SK-N-SH (cell line): ENCODE data around the gene OR6B1. TPM values are rescaled to one million over a fixed set of nuclear protein-coding genes. Genes with fewer than 3 reads are reported as not detected.

Experiments
- CTCF ChIA-PET: fragments of 300-600, 350-600 bp; formaldehyde crosslinking; extraction: SDS; loops from one replicate; lab custom pipeline; 2021; lab: Yijun Ruan, JAX
- POLR2A ChIA-PET: fragments of 350-600 bp; sonication (Branson Sonifier 250); formaldehyde crosslinking; extraction: SDS; loops from one replicate; lab custom pipeline; 2020; ENCODE audit warnings: antibody characterized with exemption, inconsistent platforms; lab: Yijun Ruan, JAX
- DNase-seq: peaks from one replicate; pipeline ENCODE4 v3.0.0; 2012
- H2AFZ ChIP-seq: fragments of 200-600 bp; sonication (generic); 2 replicates; pipeline ENCODE4 v1.8.1; 2016; ENCODE audit warnings: antibody characterized with exemption, mild to moderate bottlenecking, low read depth
- H3F3A ChIP-seq: fragments of 200-600 bp; sonication (generic); replicated peaks from 2 replicates; pipeline ENCODE3; 2016; ENCODE audit warnings: antibody characterized with exemption, mild to moderate bottlenecking; ENCODE audit not compliant: insufficient read depth
- H3K27ac ChIP-seq, 2 experiments: fragments of 200-500 bp in 1 of 2; fragments of 200-600 bp in 1 of 2; sonication (Bioruptor generic) in 1 of 2; sonication (generic), shearing (Covaris generic) in 1 of 2; 2 replicates each; pipeline versions ENCODE4 v1.5.1 to v1.6.1; 2014 to 2016; ENCODE audit warnings: low read depth in 2 of 2, inconsistent platforms in 1 of 2, low read length in 1 of 2, mild to moderate bottlenecking in 1 of 2, mixed read lengths in 1 of 2
- H3K27me3 ChIP-seq: fragments of 200-600 bp; sonication (generic), shearing (Covaris generic); 2 replicates; pipeline ENCODE4 v1.6.1; 2016; ENCODE audit warnings: mixed run types; ENCODE audit not compliant: insufficient read depth
- H3K36me3 ChIP-seq, 2 experiments: fragments of 200-500 bp in 1 of 2; fragments of 200-600 bp in 1 of 2; sonication (Bioruptor generic) in 1 of 2; sonication (generic) in 1 of 2; replicated peaks in 1 of 2; 2 replicates each; pipeline versions ENCODE3 to v1.5.1; 2014 to 2016; ENCODE audit warnings: low read length in 1 of 2, mild to moderate bottlenecking in 1 of 2; ENCODE audit not compliant: insufficient read depth in 2 of 2, control insufficient read depth in 1 of 2
- H3K4me1 ChIP-seq, 2 experiments: fragments of 200-500 bp in 1 of 2; fragments of 200-600 bp in 1 of 2; sonication (Bioruptor generic) in 1 of 2; sonication (generic), shearing (Covaris generic) in 1 of 2; 2 replicates each; pipeline versions ENCODE4 v1.5.1 to v1.6.1; 2014 to 2016; ENCODE audit warnings: low read depth in 1 of 2, low read length in 1 of 2, mixed run types in 1 of 2; ENCODE audit not compliant: insufficient read depth in 2 of 2, control insufficient read depth in 1 of 2
- H3K4me2 ChIP-seq: fragments of 200-600 bp; sonication (generic), shearing (Covaris generic); 2 replicates; pipeline ENCODE4 v1.6.1; 2017; ENCODE audit warnings: mixed run types
- H3K4me3 ChIP-seq, 2 experiments: fragments of 200-500 bp in 1 of 2; fragments of 200-600 bp in 1 of 2; sonication (Bioruptor generic) in 1 of 2; sonication (generic), shearing (Covaris generic) in 1 of 2; 2 replicates each; pipeline versions ENCODE4 v1.5.1 to v1.8.1; 2014 to 2016; ENCODE audit warnings: low read depth in 2 of 2, inconsistent platforms in 1 of 2, low read length in 1 of 2, mild to moderate bottlenecking in 1 of 2, mixed read lengths in 1 of 2, moderate library complexity in 1 of 2
- H3K79me2 ChIP-seq: fragments of 200-600 bp; sonication (generic); 2 replicates; pipeline ENCODE4 v1.8.1; 2017; ENCODE audit warnings: mild to moderate bottlenecking; ENCODE audit not compliant: insufficient read depth
- H3K9ac ChIP-seq: fragments of 200-600 bp; sonication (generic); 2 replicates; pipeline ENCODE4 v1.6.1; 2017; ENCODE audit warnings: mixed run types
- H3K9me2 ChIP-seq: fragments of 200-600 bp; sonication (generic); 2 replicates; pipeline ENCODE4 v1.6.1; 2017; ENCODE audit warnings: mixed run types
- H3K9me3 ChIP-seq: fragments of 200-600 bp; sonication (generic); 2 replicates; pipeline ENCODE4 v1.6.1; 2017; ENCODE audit warnings: mixed run types, mild to moderate bottlenecking, moderate library complexity
- H4K20me1 ChIP-seq: fragments of 200-600 bp; sonication (generic); 2 replicates; pipeline ENCODE4 v1.6.1; 2017; ENCODE audit warnings: mild to moderate bottlenecking, mixed run types; ENCODE audit not compliant: insufficient read depth
- CHD2 ChIP-seq: fragments of 150-350 bp; IDR thresholded peaks from 2 replicates; pipeline ENCODE4 v1.6.1; 2018; ENCODE audit warnings: low read length; ENCODE audit not compliant: partially characterized antibody
- ELF1 ChIP-seq: IDR thresholded peaks from 2 replicates; pipeline ENCODE4 v1.4.0; 2012
- EZH2phosphoT487 ChIP-seq: fragments of 200-600 bp; sonication (generic); IDR thresholded peaks from 2 replicates; pipeline ENCODE4 v1.6.1; 2017; ENCODE audit warnings: low read depth, mixed run types, mild to moderate bottlenecking, antibody characterized with exemption, moderate library complexity, borderline replicate concordance
- FOSL2 ChIP-seq: IDR thresholded peaks from 2 replicates; pipeline ENCODE4 v1.4.0; 2012; ENCODE audit warnings: low read depth, mild to moderate bottlenecking, moderate library complexity, borderline replicate concordance
- FOXJ3 ChIP-seq: sonication (generic); formaldehyde crosslinking; IDR thresholded peaks from 2 replicates; pipeline ENCODE4 v1.5.1; 2020; ENCODE audit warnings: mild to moderate bottlenecking, missing genetic modification reagents
- POLR2AphosphoS5 ChIP-seq: IDR thresholded peaks from 2 replicates; pipeline ENCODE4 v1.6.1; 2012; ENCODE audit warnings: low read depth, low read length
- RAD21 ChIP-seq: IDR thresholded peaks from 2 replicates; pipeline ENCODE4 v1.6.1; 2012; ENCODE audit warnings: mild to moderate bottlenecking, low read length
- RFX5 ChIP-seq: IDR thresholded peaks from 2 replicates; pipeline ENCODE4 v1.6.1; 2012; ENCODE audit warnings: mild to moderate bottlenecking, improper control_type of control experiment, low read length
- RXRA ChIP-seq: IDR thresholded peaks from 2 replicates; pipeline ENCODE4 v1.4.0; 2012; ENCODE audit warnings: low read depth, mild to moderate bottlenecking, borderline replicate concordance
- SIN3A ChIP-seq: IDR thresholded peaks from 2 replicates; pipeline ENCODE4 v1.6.1; 2012; ENCODE audit warnings: low read depth, mild to moderate bottlenecking, low read length, moderate library complexity, borderline replicate concordance
- SMC3 ChIP-seq: IDR thresholded peaks from 2 replicates; pipeline ENCODE4 v1.6.1; 2012; ENCODE audit warnings: low read depth, low read length, improper control_type of control experiment
- TCF12 ChIP-seq: IDR thresholded peaks from 2 replicates; pipeline ENCODE4 v1.4.0; 2012
- TEAD4 ChIP-seq: IDR thresholded peaks from 2 replicates; pipeline ENCODE4 v1.4.0; 2012; ENCODE audit warnings: mild to moderate bottlenecking, borderline replicate concordance; ENCODE audit not compliant: insufficient read depth
- YY1 ChIP-seq: IDR thresholded peaks from 2 replicates; pipeline ENCODE4 v1.4.0; 2012; ENCODE audit warnings: low read depth, mild to moderate bottlenecking
- WGBS: methylation state at CpG from one replicate; pipeline ENCODE4 v1.1.6; 2017; ENCODE audit warnings: low lambda C conversion rate; 5-methylcytosine and 5-hydroxymethylcytosine counted together
- polyA plus RNA-seq, 3 experiments: library from polyadenylated mRNA; depleted of rRNA; stranded (reverse); fragments of >200 nt; gene quantifications; 2 replicates each; pipeline ENCODE4 v1.2.3, GENCODE V29; 2012
- TF ChIP-seq, protein P1 (sequence below): IDR thresholded peaks from 2 replicates; pipeline ENCODE4 v1.4.0; 2012; ENCODE audit warnings: low read depth, borderline replicate concordance
- TF ChIP-seq, protein P2 (sequence below): fragments of 200-600 bp; sonication (generic); IDR thresholded peaks from 2 replicates; pipeline ENCODE4 v1.6.1; 2017; ENCODE audit warnings: antibody characterized with exemption, mild to moderate bottlenecking, moderate library complexity

OR6B1 gene
- polyA plus RNA-seq, 1 of the 3 experiments (the other 2 are of a cell fraction) = not detected

DNA sequence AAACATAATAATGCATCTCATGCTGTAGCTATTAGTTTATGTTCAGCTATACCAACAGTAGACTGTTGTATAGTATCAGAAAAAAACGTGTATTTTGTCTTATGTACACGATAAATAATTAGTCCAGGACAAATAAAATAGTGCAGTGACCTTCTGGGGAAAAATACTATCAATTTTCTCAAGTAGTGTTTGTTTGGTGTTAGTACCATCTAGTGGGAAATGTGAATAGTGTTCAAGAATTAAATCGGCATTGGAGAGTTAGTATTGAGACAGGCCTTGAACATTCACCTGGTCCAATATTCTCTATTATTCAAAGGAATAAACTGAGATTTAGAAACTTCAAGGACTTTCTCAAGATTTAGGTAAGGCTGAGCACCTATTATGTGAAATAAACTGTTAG, 26.9 kb downstream of the OR6B1 start:
- H3K9me2 ChIP-seq = no peaks in the 10 kb centered on the region
- no peaks in the 10 kb centered on the region for H3K36me3 ChIP-seq
- H4K20me1 ChIP-seq = no peaks in the 10 kb centered on the region
- no peak overlapping the region for H3K9ac ChIP-seq
- ChIA-PET CTCF (interaction anchor here (0.5 to 1.6 kb wide), 6 partner anchors 10 to 299 kb away, joined by 3 to 7 read pairs (median 3); partner anchors contain the start of gene OR2F2), POLR2A (no interaction called here)
- no peaks in the 10 kb centered on the region for H3K79me2 ChIP-seq
- WGBS = 2% methylated on average over 3 of the region's 3 CpGs
- no peak overlapping the region for H3K4me3 ChIP-seq
- no peak overlapping the region for H2AFZ ChIP-seq
- no peak for TF ChIP-seq FOSL2
- TF ChIP-seq, protein P1, sequence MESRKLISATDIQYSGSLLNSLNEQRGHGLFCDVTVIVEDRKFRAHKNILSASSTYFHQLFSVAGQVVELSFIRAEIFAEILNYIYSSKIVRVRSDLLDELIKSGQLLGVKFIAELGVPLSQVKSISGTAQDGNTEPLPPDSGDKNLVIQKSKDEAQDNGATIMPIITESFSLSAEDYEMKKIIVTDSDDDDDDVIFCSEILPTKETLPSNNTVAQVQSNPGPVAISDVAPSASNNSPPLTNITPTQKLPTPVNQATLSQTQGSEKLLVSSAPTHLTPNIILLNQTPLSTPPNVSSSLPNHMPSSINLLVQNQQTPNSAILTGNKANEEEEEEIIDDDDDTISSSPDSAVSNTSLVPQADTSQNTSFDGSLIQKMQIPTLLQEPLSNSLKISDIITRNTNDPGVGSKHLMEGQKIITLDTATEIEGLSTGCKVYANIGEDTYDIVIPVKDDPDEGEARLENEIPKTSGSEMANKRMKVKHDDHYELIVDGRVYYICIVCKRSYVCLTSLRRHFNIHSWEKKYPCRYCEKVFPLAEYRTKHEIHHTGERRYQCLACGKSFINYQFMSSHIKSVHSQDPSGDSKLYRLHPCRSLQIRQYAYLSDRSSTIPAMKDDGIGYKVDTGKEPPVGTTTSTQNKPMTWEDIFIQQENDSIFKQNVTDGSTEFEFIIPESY = no peak
- peak; percentile 72 for TF ChIP-seq SMC3
- TF ChIP-seq RXRA = no peak
- no peak for TF ChIP-seq TEAD4
- TF ChIP-seq TCF12 = no peak
- TF ChIP-seq SIN3A = no peak
- TF ChIP-seq EZH2phosphoT487 = no peak
- TF ChIP-seq RAD21 = peak; percentile 86
- no peak for TF ChIP-seq RFX5
- TF ChIP-seq, protein P2, sequence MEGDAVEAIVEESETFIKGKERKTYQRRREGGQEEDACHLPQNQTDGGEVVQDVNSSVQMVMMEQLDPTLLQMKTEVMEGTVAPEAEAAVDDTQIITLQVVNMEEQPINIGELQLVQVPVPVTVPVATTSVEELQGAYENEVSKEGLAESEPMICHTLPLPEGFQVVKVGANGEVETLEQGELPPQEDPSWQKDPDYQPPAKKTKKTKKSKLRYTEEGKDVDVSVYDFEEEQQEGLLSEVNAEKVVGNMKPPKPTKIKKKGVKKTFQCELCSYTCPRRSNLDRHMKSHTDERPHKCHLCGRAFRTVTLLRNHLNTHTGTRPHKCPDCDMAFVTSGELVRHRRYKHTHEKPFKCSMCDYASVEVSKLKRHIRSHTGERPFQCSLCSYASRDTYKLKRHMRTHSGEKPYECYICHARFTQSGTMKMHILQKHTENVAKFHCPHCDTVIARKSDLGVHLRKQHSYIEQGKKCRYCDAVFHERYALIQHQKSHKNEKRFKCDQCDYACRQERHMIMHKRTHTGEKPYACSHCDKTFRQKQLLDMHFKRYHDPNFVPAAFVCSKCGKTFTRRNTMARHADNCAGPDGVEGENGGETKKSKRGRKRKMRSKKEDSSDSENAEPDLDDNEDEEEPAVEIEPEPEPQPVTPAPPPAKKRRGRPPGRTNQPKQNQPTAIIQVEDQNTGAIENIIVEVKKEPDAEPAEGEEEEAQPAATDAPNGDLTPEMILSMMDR = peak; percentile 78
- no peak for TF ChIP-seq POLR2AphosphoS5
- no peaks in the 10 kb centered on the region; a peak in 1 of 4 replicates for H3K4me1 ChIP-seq
- peaks cover 9% of the 10 kb centered on the region; the same call in 1 of the 2 replicates for H3K27me3 ChIP-seq
- no peaks in the 10 kb centered on the region for H3F3A ChIP-seq
- no peak overlapping the region for H3K4me2 ChIP-seq
- H3K9me3 ChIP-seq = no peaks in the 10 kb centered on the region
- H3K27ac ChIP-seq = no peak overlapping the region
- DNase-seq = peak; percentile 27

DNA sequence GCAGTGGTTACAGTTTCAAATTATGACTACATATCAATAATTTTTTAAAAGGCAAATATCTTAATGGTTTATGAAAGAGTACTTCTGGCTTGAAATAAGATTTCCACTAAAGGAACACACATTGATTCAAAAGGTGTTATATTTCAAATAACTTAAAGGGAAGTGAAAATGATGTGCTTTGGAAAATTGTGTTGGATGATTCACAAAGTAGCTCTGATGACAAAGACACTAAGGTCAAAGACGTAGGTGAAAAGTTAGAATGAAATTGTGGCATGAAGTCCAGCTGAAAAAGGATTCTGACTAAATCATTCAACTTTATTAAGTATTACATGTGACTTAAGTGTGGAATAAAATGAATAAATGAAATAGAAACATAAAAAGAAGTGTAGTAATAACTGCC, 27.9 kb downstream of the OR6B1 start:
- no peaks in the 10 kb centered on the region for H3K9me2 ChIP-seq
- H3K79me2 ChIP-seq = no peaks in the 10 kb centered on the region
- H3K27me3 ChIP-seq = peaks cover 16% of the 10 kb centered on the region; the same call in 1 of the 2 replicates
- H3K4me2 ChIP-seq = no peak overlapping the region
- no peaks in the 10 kb centered on the region for H3F3A ChIP-seq
- H3K4me1 ChIP-seq = no peaks in the 10 kb centered on the region; a peak in 1 of 4 replicates
- POLR2A ChIA-PET = no interaction called here
- H2AFZ ChIP-seq = no peak overlapping the region
- TF ChIP-seq ELF1 (no peak), TCF12 (no peak), YY1 (no peak), FOXJ3 (CRISPR knock-in tag) (no peak), CHD2 (no peak)
- H3K4me3 ChIP-seq = no peak overlapping the region
- H3K9me3 ChIP-seq = no peaks in the 10 kb centered on the region
- H3K36me3 ChIP-seq = no peaks in the 10 kb centered on the region
- no peak overlapping the region for H3K9ac ChIP-seq
- no peaks in the 10 kb centered on the region for H4K20me1 ChIP-seq
- DNase-seq = no peak
- 10% methylated on average over 1 of the region's 1 CpG for WGBS
- H3K27ac ChIP-seq = no peak overlapping the region
- CTCF ChIA-PET = interaction anchor here (0.8 to 1.4 kb wide), 7 partner anchors 10 to 300 kb away, joined by 3 to 5 read pairs (median 4); partner anchors contain the start of gene TCAF1
